SU-DHL-6 (cell line): ENCODE data around the gene GUK1.

Experiments
- EZH2phosphoT487 ChIP-seq: fragments of 200-600 bp; sonication (generic), shearing (Covaris generic); conservative IDR thresholded peaks from 2 replicates; pipeline ENCODE4 v1.6.1; 2018; ENCODE audit warnings: mild to moderate bottlenecking, antibody characterized with exemption, low read length, moderate library complexity, mixed read lengths
- TF ChIP-seq, protein P1 (sequence below): fragments of 200-600 bp; sonication (generic); IDR thresholded peaks from one replicate; pipeline ENCODE4 v1.5.1; 2017; ENCODE audit warnings: antibody characterized with exemption, mild to moderate bottlenecking, low read length, moderate library complexity; ENCODE audit not compliant: insufficient read depth, poor library complexity, severe bottlenecking

DNA sequence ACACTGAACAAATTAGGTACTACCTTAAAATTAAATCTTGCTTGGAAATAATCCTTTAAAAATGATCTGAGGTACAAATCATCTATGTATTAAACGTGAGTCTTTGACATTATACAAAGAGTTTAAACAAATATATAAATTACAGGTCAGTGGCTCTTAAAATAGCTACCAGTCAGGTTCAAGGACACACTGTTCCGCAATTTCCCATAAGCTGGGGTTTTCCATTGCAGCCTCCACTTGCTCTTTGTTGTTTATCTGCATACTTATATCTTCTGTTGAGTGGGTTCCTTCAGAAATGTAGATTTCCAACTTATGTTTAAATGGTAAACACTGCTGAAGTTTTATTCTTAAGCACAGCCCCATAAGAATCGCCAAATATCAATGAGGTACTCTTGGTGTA lies 25.3 kb upstream of the GUK1 start:
- TF ChIP-seq, protein P1, sequence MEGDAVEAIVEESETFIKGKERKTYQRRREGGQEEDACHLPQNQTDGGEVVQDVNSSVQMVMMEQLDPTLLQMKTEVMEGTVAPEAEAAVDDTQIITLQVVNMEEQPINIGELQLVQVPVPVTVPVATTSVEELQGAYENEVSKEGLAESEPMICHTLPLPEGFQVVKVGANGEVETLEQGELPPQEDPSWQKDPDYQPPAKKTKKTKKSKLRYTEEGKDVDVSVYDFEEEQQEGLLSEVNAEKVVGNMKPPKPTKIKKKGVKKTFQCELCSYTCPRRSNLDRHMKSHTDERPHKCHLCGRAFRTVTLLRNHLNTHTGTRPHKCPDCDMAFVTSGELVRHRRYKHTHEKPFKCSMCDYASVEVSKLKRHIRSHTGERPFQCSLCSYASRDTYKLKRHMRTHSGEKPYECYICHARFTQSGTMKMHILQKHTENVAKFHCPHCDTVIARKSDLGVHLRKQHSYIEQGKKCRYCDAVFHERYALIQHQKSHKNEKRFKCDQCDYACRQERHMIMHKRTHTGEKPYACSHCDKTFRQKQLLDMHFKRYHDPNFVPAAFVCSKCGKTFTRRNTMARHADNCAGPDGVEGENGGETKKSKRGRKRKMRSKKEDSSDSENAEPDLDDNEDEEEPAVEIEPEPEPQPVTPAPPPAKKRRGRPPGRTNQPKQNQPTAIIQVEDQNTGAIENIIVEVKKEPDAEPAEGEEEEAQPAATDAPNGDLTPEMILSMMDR, result no peak
- TF ChIP-seq EZH2phosphoT487, result no peak
